ENCODE data around the gene TCERG1L.
A peak's percentile ranks its signal among the peaks of the same experiment; 100 is the strongest.
"Not testable (repeated sequence)": the region's sequence is repeated elsewhere in the genome, so short reads cannot be mapped to it uniquely, and the experiment has no call there.

Gene TCERG1L, protein sequence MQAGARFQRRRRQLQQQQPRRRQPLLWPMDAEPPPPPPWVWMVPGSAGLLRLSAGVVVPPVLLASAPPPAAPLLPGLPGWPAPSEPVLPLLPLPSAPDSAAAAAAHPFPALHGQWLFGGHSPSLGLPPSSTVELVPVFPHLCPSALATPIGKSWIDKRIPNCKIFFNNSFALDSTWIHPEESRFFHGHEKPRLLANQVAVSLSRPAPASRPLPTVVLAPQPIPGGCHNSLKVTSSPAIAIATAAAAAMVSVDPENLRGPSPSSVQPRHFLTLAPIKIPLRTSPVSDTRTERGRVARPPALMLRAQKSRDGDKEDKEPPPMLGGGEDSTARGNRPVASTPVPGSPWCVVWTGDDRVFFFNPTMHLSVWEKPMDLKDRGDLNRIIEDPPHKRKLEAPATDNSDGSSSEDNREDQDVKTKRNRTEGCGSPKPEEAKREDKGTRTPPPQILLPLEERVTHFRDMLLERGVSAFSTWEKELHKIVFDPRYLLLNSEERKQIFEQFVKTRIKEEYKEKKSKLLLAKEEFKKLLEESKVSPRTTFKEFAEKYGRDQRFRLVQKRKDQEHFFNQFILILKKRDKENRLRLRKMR

DNA sequence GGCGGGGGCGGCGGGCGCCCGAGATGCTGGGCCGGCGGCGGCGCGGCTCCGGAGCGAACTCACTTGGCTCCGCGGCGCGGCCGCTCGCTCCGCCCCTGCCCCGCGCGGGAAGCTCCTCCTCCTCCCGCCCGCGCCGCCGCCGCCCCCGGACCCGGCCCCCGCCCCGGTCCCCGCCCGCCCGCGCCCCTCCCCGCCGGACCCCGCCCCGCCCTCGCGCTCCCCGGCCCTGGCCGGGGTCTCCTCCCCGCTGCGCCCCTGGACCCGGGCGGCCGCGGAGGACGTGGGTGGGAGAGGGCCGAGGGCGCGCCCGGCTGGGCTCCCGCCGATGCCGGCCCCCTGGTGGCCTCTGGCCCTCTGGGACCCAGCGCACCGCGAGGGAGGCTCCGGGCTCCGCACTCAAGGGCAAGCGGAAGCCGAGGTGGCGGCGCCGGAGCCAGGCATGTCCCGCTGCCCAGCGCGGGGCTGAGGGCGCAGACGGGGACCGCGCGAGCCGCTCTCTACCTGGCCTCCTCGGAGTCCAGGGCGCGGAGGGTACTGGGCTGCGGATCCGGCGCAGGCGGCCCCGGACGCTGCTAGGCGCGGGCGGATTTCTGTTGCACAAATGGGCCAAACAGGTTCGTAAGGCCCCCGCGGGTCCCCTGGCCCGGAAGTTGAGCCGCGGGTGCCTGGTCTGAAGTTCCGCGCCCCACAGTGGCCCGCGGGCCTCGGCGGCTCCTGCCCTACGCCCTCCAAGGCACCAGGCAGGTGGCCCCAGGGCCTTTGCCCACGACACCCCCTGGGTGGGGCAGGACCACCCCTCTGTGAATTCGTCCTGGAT is at the start of gene TCERG1L:
Gene TCERG1L (minus strand): TSS at position 61 of the 817 bp plus-strand sequence. CDS start 86 bp downstream, outside the sequence.
- peak; percentile 56 for DNase-seq

DNA sequence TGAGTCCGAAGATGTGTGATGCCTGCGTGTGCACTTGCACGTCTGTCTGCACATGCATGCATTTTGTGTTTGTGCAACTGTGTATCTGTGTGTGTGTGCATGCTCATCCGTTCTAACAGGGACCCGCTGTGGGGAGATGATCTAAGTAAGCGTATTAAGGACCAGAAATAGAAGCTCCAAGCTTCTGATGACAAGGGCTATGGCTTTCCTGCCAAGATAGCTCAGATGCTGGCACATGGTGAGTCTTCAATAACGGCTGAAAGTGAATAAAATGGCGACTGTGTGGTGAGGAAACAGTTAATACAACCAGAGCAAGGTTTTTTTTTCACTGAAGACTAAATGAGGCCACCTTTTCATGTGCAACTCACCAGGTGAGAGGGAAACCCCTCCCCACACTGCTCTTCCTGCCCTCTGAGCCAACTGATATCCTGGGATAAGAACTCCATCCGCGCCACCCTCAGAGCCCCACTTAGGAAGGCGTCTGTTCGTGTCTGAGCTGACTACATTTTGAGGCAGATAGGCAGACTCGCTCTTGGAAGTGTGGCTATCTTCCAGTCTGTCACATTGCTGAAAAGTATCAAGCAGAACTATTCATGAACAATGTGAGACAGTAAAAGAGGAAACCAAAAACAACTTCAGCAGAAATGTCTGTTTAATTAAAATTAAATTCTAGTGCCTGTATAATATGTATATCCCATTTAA is 47.4 kb upstream of the TCERG1L start:
- no peak for DNase-seq

DNA sequence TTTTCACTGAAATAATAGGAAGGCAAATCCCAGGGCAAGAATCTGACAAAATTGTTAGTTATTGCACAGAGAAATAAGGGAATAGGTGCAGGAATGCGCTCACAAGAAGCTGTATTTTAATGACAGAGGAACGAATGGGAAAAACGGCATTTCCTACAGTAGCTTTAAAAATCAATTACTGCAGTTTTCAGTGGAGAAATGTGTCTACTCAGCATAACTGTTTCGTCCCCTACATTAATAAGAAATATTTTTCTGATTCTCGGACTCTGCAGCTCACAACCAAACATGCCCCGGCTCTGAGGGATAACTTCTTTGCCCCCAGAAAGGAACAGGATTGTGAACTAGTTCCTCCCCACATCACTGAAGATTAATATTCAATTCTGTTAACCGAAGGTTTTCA is 44.9 kb upstream of the TCERG1L start:
- DNase-seq, result no peak

DNA sequence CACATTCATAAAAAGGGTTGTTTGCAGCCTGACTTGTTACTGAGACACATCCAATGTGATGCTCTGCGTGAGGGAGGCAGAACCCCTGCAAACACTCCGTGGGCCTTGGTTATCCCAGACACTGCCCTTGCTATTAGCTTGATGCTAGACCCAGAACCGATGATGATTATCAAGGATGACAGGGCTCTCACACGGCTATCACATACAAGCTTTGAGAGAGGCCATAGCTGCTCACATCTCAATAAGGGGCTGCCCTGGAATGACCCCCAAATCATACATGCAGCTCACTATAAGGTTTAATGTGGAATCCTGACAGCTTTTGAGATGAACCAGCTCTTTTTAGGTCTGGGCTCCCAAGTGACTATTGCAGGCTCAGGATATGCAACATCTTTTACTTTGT is 44.4 kb upstream of the TCERG1L start:
- DNase-seq, result no peak

- no peak for DNase-seq
Observed at GRCh38 chr10:131355056-131355455, 43.5 kb upstream of the TCERG1L start.

DNA sequence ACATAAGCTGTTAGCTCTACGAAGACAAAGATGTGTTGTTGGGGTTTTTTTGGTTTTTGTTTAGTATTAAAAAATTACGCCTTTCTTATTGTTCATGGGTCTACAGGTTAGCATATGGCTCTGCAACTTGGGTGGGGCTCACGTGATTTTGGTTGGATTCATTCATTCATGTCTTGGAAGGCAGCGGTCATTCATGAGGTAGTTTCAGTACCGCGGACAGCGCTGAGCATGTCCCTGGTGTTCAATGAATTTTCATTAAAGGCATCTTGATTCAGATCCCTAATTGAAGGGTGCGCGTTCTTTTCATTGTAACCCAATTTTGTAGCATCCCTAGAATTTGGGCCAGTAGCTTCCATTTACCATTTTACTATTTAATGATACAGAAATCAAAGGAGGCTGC is 42.9 kb upstream of the TCERG1L start:
- DNase-seq, result no peak

- DNase-seq, result no peak
Observed at GRCh38 chr10:131352765-131353290, 41.3 kb upstream of the TCERG1L start.

DNA sequence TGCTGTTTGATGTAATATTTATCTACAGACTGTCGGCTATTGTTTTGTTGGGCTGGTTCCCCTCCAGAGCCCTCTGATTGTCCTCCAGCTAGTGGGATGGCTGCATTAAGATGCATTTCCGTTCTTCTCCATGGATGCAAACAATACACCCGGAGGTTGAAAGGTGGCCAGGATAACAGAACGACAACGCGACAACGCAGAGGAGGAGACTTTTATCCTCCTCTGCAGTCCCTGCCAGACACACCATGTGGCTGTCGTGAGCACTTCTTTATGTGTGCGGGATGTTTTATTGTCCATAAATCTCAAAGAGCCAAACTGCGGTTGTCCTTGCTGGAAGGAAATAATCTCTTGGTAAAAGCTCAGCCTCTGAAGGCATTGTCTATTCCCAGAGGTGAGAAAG is 39.1 kb upstream of the TCERG1L start:
- no peak for DNase-seq

DNA sequence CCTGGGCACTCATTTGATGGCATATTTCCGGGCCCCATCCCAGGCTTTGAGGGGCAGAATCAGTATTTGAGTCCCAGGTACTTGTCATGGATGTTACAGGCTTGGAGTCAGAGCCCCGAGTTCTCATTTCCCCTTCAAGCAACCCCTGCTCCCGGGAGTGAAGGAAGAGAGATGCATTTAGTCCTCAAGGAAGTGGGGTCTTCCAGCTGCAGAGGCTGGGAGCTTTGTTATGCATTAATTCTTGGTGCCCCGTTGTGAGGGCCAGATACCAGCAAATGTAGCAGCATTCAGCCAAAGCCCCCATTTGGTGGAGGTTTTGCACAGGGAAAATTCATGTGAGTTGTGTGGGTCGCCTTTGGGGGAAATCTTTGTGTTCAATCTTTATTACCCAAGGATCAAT is 38.7 kb upstream of the TCERG1L start:
- no peak for DNase-seq

- DNase-seq, result no peak
Observed at GRCh38 chr10:131346456-131346855, 34.9 kb upstream of the TCERG1L start.

- DNase-seq, result no peak
Observed at GRCh38 chr10:131345691-131346090, 34.2 kb upstream of the TCERG1L start.

DNA sequence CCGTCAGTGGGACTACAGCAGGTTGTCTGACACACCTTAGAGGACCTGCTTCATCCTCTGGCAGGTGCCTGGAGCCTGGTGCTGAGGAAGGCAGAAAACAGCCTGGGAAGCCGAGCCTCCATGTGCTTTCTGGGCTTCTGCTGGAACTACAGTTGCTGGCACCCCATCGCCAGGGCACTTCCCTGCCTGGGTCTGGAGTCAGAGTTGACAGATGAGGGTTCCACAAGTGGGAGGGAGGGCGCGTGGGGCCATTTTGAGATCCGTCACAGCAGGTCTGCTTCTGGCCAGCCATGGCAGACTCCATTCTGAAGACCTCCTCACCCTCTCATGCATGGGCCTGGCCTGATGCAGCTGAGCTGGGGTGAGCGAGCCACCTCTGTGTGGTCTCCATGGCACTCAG is 33.2 kb upstream of the TCERG1L start:
- DNase-seq, result no peak

DNA sequence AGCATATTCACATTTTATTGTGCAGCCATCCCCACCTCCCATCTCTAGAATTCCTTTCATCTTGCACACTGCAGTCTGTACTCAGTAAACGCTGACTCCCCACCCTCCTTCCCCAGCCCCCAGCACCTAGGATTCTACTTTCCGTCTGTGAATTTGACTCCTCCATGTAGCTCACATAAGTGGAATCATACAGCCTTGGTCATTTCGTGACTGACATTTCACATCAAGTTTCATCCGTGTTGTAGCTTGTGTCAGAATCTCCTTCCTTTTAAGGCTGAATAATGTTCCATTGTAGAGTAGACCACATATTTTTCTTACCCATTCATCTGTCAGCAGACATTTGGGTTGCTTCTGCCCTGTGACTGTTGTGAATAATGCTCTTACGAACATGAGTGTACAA is 26.2 kb upstream of the TCERG1L start:
- DNase-seq, result no peak

DNA sequence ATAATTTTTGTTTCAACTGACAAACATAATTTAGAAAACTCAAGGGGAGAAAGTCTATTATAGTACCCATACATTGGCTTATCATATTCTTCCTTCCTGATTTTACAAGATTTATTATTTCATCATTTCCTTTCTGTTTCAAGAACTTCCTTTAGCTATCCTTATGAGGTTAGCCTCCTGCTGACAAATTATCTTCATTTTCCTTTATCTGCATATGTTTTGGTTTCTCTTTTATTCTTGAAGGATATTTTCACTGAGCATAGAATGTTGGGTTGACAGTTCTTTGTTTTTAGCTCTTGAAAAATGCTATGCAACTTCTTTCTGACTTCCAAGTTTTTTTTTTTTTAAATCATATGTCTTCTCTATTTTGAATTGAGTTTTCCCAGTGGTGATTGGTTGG is 21.3 kb upstream of the TCERG1L start:
- DNase-seq, result no peak

DNA sequence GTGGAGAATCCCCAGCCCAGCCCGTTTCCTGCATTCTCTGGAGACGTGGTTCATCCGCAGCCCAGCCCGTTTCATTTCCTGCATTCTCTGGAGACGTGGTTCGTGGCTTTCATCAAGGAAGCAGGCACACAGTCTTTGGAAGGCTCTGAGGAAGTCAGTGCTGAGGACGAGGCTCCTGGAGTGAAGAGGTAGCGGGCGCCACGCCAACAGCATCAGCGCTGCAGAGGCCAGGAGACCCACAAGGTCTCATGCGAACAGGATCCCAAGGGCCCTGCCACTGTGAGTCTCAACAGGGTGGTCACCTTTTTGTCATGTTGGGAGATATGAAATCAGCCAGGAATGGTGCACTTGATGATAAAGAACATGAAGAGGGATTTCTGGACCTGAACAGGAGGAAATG is 12.4 kb upstream of the TCERG1L start:
- DNase-seq, result no peak

- no peak for DNase-seq
Observed at GRCh38 chr10:131323025-131323424, 11.5 kb upstream of the TCERG1L start.

DNA sequence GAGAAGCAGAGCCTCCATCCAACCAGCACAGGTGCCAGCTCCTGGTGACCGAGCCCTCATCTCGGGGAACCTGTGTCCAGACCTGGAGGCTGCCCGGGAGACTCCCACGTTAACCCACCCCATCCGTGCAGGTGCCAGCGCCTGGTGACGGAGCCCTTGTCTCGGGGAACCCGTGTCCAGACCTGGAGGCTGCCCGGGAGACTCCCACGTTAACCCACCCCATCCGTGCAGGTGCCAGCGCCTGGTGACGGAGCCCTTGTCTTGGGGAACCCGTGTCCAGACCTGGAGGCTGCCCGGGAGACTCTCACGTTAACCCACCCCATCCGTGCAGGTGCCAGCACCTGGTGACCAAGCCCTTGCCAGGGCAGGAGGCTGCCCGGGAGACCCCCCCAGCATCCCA is 11.1 kb upstream of the TCERG1L start:
- DNase-seq, result not testable (repeated sequence)

DNA sequence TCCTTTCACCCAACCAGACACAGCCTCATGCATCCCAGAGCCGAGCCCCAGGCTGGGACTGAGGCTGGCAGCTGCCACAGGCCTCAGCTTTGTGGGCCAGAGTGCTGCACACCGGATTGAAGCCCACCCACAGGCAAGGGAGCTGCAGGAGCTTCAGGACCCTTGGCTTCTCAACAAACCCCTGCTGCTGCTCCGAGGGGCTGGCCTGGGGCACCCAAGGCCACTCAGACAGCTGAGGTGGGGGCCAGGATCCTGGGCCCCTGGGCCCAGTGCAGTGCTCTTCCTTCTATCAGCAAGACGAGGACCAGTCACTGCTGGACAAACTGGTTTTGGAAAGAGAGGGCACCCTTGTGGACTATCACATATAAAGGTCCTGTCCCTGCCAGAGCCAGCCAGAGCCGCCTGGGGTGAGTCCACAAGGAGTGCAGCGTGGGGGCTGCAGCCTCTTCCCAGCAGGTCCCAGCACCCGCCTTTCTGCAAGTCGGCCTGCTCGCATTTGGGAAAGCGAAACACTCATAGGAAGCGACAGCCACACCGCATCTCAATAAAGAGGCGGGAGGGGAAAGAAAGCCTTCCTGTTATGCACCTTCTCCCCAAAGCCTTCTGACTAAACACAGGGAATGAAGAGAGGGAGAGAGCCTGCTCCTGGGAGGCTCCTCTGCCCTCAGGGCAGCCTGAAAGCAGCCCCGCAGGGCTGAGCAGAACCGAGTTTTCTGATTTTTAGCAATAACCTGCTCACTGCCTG is 9.5 kb upstream of the TCERG1L start:
- no peak for DNase-seq

GRCh38 chr10:131318814-131319213 is 7.3 kb upstream of the TCERG1L start:
- DNase-seq, result no peak

DNA sequence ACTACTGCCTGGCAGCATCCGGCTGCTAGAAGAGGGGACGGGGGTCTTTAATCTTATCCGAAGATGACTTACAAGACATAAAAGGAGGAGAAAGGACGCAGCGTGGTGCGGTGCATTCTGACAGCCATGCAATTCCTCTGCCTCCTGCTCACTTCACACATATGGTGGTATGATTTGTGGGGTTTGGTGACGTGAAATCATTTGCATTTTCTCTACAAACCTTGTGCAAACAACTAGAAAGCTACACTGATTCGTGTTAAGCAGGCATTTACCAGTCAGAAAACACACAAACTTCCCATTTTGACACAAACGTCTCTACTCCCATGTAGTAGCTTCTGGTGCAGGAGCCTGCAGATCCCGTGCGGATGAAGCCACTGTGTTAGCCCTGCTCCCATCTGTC is 6.8 kb upstream of the TCERG1L start:
- no peak for DNase-seq

GRCh38 chr10:131316321-131317075 is 5.0 kb upstream of the TCERG1L start:
- no peak for DNase-seq

Data from stimulated activated CD4-positive, alpha-beta T cell treated with anti-CD3 and anti-CD28 coated beads, Interleukin-15, amount 100 ng/mL, for 24 hours (primary cell).